Measurements from ENCODE around the gene EPS15. TPM values are rescaled to one million over a fixed set of nuclear protein-coding genes. Genes with fewer than 3 reads are reported as not detected.

Gene EPS15
- total and polyA plus RNA-seq, 2 donors (not counting 1 experiment from before 2014, with no cell fraction given): 40.3 to 151 TPM

GRCh38 chr1:51331206-51332100, 187.6 kb downstream of the EPS15 start:
- no peak overlapping the region for H3K4me3 ChIP-seq (ENCODE audit: control extremely low read depth in 1 of 5, extremely low read depth in 1 of 5, insufficient read depth in 1 of 5, low read depth in 2 of 5, low read length in 4 of 5)
- Mint-ChIP-seq H3K9me3 (ENCODE audit: insufficient read depth) (no peaks in the 10 kb centered on the region), H3K27me3 (peaks cover 32% of the 10 kb centered on the region), H3K4me3 (peak overlapping the region; percentile 81), H3K4me1 (peaks cover 10% of the 10 kb centered on the region), H3K27ac (no peak overlapping the region)
- ATAC-seq (ENCODE audit: low read depth) (no peak), DNase-seq (no peak)
- ChIA-PET POLR2A (no interaction called here), CTCF (no interaction called here)
- peaks cover 8 to 12% of the 10 kb centered on the region in 2 donors for H3K4me1 ChIP-seq (ENCODE audit: control insufficient read depth in 2 of 2, insufficient read depth in 2 of 2, low read length in 2 of 2)
- H3K9me3 ChIP-seq (ENCODE audit: control extremely low read depth in 1 of 3, control insufficient read depth in 2 of 3, insufficient read depth in 1 of 3, low read length in 2 of 3): peaks cover 0 to 11% (median 0%) of the 10 kb centered on the region in 3 donors
- H3K27me3 ChIP-seq (replicated peaks in 1 of 4; ENCODE audit: control extremely low read depth in 1 of 4, control insufficient read depth in 3 of 4, insufficient read depth in 4 of 4, low read length in 3 of 4): peaks cover 0 to 35% (median 14%) of the 10 kb centered on the region in 4 experiments
- H3K27ac ChIP-seq (ENCODE audit: low read length in 2 of 2): no peak overlapping the region
- H3K9ac ChIP-seq (ENCODE audit: low read length): no peak overlapping the region
- intact Hi-C loops (cut with micrococcal nuclease): no loop called here
- peak overlapping the region; percentile 80 for H3K4me2 ChIP-seq (replicated peaks; ENCODE audit: low read depth, low read length, poor library complexity, severe bottlenecking)
- H3K79me2 ChIP-seq (ENCODE audit: control insufficient read depth, insufficient read depth, low read length): no peaks in the 10 kb centered on the region
- no peaks in the 10 kb centered on the region for H4K20me1 ChIP-seq (ENCODE audit: control insufficient read depth, insufficient read depth, low read length, poor library complexity, severe bottlenecking)
- TF ChIP-seq CTCF (IDR thresholded peaks at IDR 0.05) (no peak), EZH2 (IDR thresholded peaks at IDR 0.05; ENCODE audit: borderline replicate concordance, insufficient read depth, low read depth, low read length, poor library complexity, severe bottlenecking) (no peak)
- no peaks in the 10 kb centered on the region for H3K36me3 ChIP-seq (replicated peaks in 1 of 2; ENCODE audit: control extremely low read depth in 1 of 2, control insufficient read depth in 1 of 2, extremely low read depth in 1 of 2, insufficient read depth in 2 of 2, low read length in 1 of 2)
- WGBS (ENCODE audit: insufficient coverage): 49% methylated on average over 5 of the region's 7 CpGs
- H2AFZ ChIP-seq (ENCODE audit: insufficient read depth, low read depth, low read length, poor library complexity, severe bottlenecking): no peak overlapping the region

Measured in B cell (primary cell).